Endodermal cell (in vitro differentiated cells): Measurements from ENCODE around the gene PARN. TPM values are rescaled to one million over a fixed set of nuclear protein-coding genes. Genes with fewer than 3 reads are reported as not detected.

Experiments
- DNase-seq: peaks from one replicate; pipeline ENCODE4 v3.0.0-alpha.2; 2017
- H3K27ac ChIP-seq: 2 replicates; pipeline ENCODE4 v1.5.1; 2013; ENCODE audit warnings: mild to moderate bottlenecking, low read depth, low read length, moderate library complexity
- H3K27me3 ChIP-seq: 2 replicates; pipeline ENCODE4 v1.6.1; 2013; ENCODE audit warnings: mild to moderate bottlenecking, low read length, moderate library complexity; ENCODE audit not compliant: insufficient read depth, control insufficient read depth, poor library complexity, severe bottlenecking
- H3K36me3 ChIP-seq: 2 replicates; pipeline ENCODE4 v1.7.0; 2013; ENCODE audit warnings: mild to moderate bottlenecking, low read length, moderate library complexity; ENCODE audit not compliant: control insufficient read depth, insufficient read depth
- H3K4me1 ChIP-seq: one replicate; pipeline ENCODE4 v1.7.0; 2013; ENCODE audit warnings: low read length; ENCODE audit not compliant: control insufficient read depth, insufficient read depth
- H3K4me3 ChIP-seq: 2 replicates; pipeline ENCODE4 v1.5.1; 2013; ENCODE audit warnings: mild to moderate bottlenecking, low read length, moderate library complexity
- H3K9ac ChIP-seq: 2 replicates; pipeline ENCODE4 v1.6.1; 2013; ENCODE audit warnings: mild to moderate bottlenecking, low read length, moderate library complexity; ENCODE audit not compliant: poor library complexity, severe bottlenecking; ENCODE audit errors: extremely low read depth
- H3K9me3 ChIP-seq: 2 replicates; pipeline ENCODE4 v1.6.1; 2013; ENCODE audit warnings: mild to moderate bottlenecking, low read length, moderate library complexity; ENCODE audit not compliant: control insufficient read depth
- H3K27ac Mint-ChIP-seq: 2 replicates; pipeline ENCODE4 v1.8.0; 2020; ENCODE audit warnings: mixed read lengths
- H3K27me3 Mint-ChIP-seq: 2 replicates; pipeline ENCODE4 v1.8.0; 2021; ENCODE audit warnings: mild to moderate bottlenecking, mixed read lengths; ENCODE audit not compliant: insufficient read depth
- H3K36me3 Mint-ChIP-seq: 2 replicates; pipeline ENCODE4 v1.8.0; 2020; ENCODE audit warnings: low read depth, mixed read lengths
- H3K4me1 Mint-ChIP-seq: 2 replicates; pipeline ENCODE4 v1.8.0; 2020; ENCODE audit warnings: mixed read lengths
- H3K4me3 Mint-ChIP-seq: 2 replicates; pipeline ENCODE4 v1.8.0; 2020; ENCODE audit warnings: mild to moderate bottlenecking, moderate library complexity, mixed read lengths
- H3K9me3 Mint-ChIP-seq: 2 replicates; pipeline ENCODE4 v1.8.0; 2020; ENCODE audit warnings: mild to moderate bottlenecking, mixed read lengths
- WGBS, 2 experiments: methylation state at CpG; one replicate each; pipeline versions ENCODE4 v1.1.5 to v1.1.7; 2013; ENCODE audit warnings: missing lambda C conversion rate in 2 of 2, mixed read lengths in 1 of 2; ENCODE audit not compliant: insufficient coverage in 1 of 2, insufficient read length in 1 of 2; 5-methylcytosine and 5-hydroxymethylcytosine counted together
- total RNA-seq, 2 donors: library from RNA; stranded (reverse); fragmentation: NEBNext Ultra II Directional in 1 of 2; extraction: Animal tissue kit (Norgen Biotek cat#: 25700) in 1 of 2; gene quantifications; 2 replicates in 1 of 2; 3 replicates in 1 of 2; pipeline ENCODE4 v1.2.1, GENCODE V29; 2021
- TF ChIP-seq, protein P1 (sequence below): fragments of 200-600 bp; sonication (generic); conservative IDR thresholded peaks from 2 replicates; pipeline ENCODE4 v1.5.0; 2021; ENCODE audit warnings: antibody characterized with exemption, mild to moderate bottlenecking

Gene PARN
- total RNA-seq, 2 donors from 2014 or later: 43.7 to 45.7 TPM

DNA sequence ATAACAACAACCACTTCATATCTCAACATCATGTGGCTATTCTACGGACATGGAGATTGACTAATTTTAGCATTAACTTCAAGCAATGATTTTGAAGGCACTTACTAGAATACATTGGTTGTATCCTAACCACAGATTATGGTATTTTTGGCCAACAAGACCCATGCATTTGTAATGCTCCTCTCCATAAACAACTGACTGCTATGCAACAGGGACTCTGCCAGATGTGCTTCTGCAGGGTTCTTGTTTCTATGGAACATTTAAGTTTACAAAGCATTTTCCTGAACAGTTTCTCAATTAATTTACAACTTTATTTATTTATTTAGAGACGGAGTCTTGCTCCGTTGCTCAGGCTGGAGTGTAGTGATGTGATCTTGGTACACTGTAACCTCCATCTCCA, 178.0 kb downstream of the PARN start:
- Histone ChIP-seq H3K4me1 (no peaks in the 10 kb centered on the region), H3K4me3 (no peak overlapping the region), H3K9me3 (no peaks in the 10 kb centered on the region), H3K27ac (no peak overlapping the region), H3K36me3 (no peaks in the 10 kb centered on the region), H3K27me3 (no peaks in the 10 kb centered on the region), H3K9ac (no peak overlapping the region)
- Mint-ChIP-seq H3K4me1 (no peaks in the 10 kb centered on the region), H3K27ac (no peak overlapping the region), H3K36me3 (no peaks in the 10 kb centered on the region), H3K27me3 (no peaks in the 10 kb centered on the region), H3K4me3 (no peak overlapping the region), H3K9me3 (no peaks in the 10 kb centered on the region)
- 85 to 100% methylated on average over 1 to 3 of the region's 3 CpGs for WGBS, 2 experiments
- TF ChIP-seq, protein P1, sequence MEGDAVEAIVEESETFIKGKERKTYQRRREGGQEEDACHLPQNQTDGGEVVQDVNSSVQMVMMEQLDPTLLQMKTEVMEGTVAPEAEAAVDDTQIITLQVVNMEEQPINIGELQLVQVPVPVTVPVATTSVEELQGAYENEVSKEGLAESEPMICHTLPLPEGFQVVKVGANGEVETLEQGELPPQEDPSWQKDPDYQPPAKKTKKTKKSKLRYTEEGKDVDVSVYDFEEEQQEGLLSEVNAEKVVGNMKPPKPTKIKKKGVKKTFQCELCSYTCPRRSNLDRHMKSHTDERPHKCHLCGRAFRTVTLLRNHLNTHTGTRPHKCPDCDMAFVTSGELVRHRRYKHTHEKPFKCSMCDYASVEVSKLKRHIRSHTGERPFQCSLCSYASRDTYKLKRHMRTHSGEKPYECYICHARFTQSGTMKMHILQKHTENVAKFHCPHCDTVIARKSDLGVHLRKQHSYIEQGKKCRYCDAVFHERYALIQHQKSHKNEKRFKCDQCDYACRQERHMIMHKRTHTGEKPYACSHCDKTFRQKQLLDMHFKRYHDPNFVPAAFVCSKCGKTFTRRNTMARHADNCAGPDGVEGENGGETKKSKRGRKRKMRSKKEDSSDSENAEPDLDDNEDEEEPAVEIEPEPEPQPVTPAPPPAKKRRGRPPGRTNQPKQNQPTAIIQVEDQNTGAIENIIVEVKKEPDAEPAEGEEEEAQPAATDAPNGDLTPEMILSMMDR: no peak
- no peak for DNase-seq

DNA sequence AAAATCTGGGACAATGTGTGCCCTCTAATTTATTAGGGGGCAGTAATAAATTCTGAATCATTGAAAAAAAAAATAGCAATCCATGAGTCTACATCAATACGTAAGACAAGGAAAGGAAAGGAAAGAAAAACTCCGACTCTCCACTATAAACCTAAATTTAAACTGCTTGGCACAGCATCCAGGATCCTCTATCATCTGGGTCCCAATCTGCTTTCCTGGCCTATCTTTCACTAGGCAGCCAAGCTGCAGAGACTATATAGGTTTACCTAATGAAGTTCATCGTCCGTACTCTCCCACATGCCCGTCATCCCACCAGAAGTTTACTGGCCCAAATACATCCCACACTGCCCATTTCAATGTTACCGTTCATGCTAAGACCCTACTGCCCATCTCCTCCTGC, 179.2 kb downstream of the PARN start:
- no peaks in the 10 kb centered on the region for H3K9me3 ChIP-seq
- no peaks in the 10 kb centered on the region for H3K9me3 Mint-ChIP-seq

DNA sequence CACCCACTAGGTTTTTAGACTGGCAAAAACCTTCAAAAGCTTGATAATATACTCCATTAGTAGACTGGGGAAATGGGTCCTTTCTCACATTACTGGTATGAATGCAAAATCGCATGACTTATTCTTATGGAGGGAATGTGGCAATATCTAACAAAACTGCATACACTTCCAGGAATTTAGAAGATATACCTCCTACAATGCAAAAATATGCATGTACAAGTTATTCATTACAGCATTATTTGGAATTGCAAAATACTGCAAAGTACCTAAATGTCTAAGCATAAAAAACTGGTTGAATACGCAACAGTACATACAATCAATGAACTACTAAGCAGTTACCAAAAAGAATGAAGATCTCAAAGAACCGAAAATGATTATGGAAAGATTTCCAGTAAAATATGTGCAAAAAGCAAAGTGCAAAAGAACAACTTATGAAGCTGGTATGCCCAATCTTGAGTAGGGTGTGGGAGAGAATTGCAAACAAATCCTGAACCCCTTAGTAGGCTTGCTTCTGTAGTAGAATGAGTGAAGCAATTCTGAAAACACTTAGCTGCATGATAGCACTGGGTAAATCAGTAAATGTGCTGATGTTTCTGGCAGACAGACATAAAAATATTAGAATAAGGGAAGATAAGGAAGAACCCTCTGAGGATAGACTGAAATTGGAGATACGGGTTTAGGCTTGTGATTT, 180.1 kb downstream of the PARN start:
- Histone ChIP-seq H3K4me1 (no peaks in the 10 kb centered on the region), H3K36me3 (peaks cover 11% of the 10 kb centered on the region), H3K4me3 (no peak overlapping the region), H3K9ac (no peak overlapping the region), H3K27me3 (no peaks in the 10 kb centered on the region), H3K27ac (no peak overlapping the region), H3K9me3 (no peaks in the 10 kb centered on the region)
- Mint-ChIP-seq H3K36me3 (peaks cover 3% of the 10 kb centered on the region), H3K27me3 (no peaks in the 10 kb centered on the region), H3K27ac (no peak overlapping the region), H3K9me3 (no peaks in the 10 kb centered on the region), H3K4me3 (no peak overlapping the region), H3K4me1 (peaks cover 14% of the 10 kb centered on the region)
- TF ChIP-seq, protein P1: no peak
- WGBS, 2 experiments: 85 to 90% methylated on average over 1 to 2 of the region's 4 CpGs
- DNase-seq: no peak

More for the DNA sequence above, 179.2 kb downstream of the PARN start:
- H3K36me3 ChIP-seq: peaks cover 5% of the 10 kb centered on the region
- no peaks in the 10 kb centered on the region for H3K27me3 ChIP-seq
- no peaks in the 10 kb centered on the region for H3K27me3 Mint-ChIP-seq
- TF ChIP-seq, protein P1: no peak
- no peak overlapping the region for H3K4me3 Mint-ChIP-seq
- 92 to 98% methylated on average over 6 of the region's 6 CpGs for WGBS, 2 experiments
- H3K4me3 ChIP-seq: no peak overlapping the region
- H3K4me1 ChIP-seq: no peaks in the 10 kb centered on the region
- no peaks in the 10 kb centered on the region for H3K36me3 Mint-ChIP-seq
- DNase-seq: no peak
- H3K27ac ChIP-seq: no peak overlapping the region
- H3K9ac ChIP-seq: no peak overlapping the region
- peaks cover 10% of the 10 kb centered on the region for H3K4me1 Mint-ChIP-seq
- H3K27ac Mint-ChIP-seq: no peak overlapping the region
